H1 (cell line): ENCODE measurements around the gene TM4SF20. TPM values are rescaled to one million over a fixed set of nuclear protein-coding genes. Genes with fewer than 3 reads are reported as not detected.

Source experiments
- CTCF ChIA-PET: fragments of 300-600 bp; sonication (Branson Sonifier 250); formaldehyde crosslinking; loops from one replicate; lab custom pipeline; 2021; ENCODE audit not compliant: partially characterized antibody; lab: Charles Lee
- POLR2A ChIA-PET: fragments of 300-600 bp; sonication (Branson Sonifier 250); formaldehyde crosslinking; loops from one replicate; lab custom pipeline; 2021; ENCODE audit warnings: inconsistent platforms; ENCODE audit not compliant: partially characterized antibody; lab: Charles Lee
- DNase-seq, 2 experiments: peaks; one replicate each; pipeline versions ENCODE4 v3.0.0 to v3.0.0-alpha.2; 2010 to 2022; ENCODE audit warnings: low spot score in 2 of 2, low read depth in 1 of 2, mixed read lengths in 1 of 2
- FAIRE-seq: peaks from 2 replicates; lab custom pipeline; 2011; peaks lifted over from hg19 to GRCh38; lab: Jason Lieb, UNC
- H2AFZ ChIP-seq: 2 replicates; pipeline ENCODE4 v1.8.1; 2012; ENCODE audit warnings: low read length, inconsistent platforms
- H2AK5ac ChIP-seq: 2 replicates; pipeline ENCODE4 v1.6.1; 2013; ENCODE audit warnings: low read depth, low read length
- H2BK120ac ChIP-seq: replicated peaks from 2 replicates; pipeline ENCODE3; 2013; ENCODE audit warnings: low read depth, low read length, inconsistent platforms
- H2BK12ac ChIP-seq: 2 replicates; pipeline ENCODE4 v1.6.1; 2013; ENCODE audit warnings: low read depth, low read length
- H2BK15ac ChIP-seq: 2 replicates; pipeline ENCODE4 v1.6.1; 2013; ENCODE audit warnings: low read length
- H2BK20ac ChIP-seq: 2 replicates; pipeline ENCODE4 v1.6.1; 2013; ENCODE audit warnings: low read length
- H2BK5ac ChIP-seq: 2 replicates; pipeline ENCODE4 v1.6.1; 2013; ENCODE audit warnings: low read depth, low read length
- H3K14ac ChIP-seq: 2 replicates; pipeline ENCODE4 v1.6.1; 2013; ENCODE audit warnings: inconsistent platforms; ENCODE audit not compliant: insufficient read length
- H3K18ac ChIP-seq: 2 replicates; pipeline ENCODE4 v1.6.1; 2013; ENCODE audit warnings: low read length; ENCODE audit errors: extremely low read depth
- H3K23ac ChIP-seq: 2 replicates; pipeline ENCODE4 v1.6.1; 2013; ENCODE audit warnings: inconsistent platforms; ENCODE audit not compliant: insufficient read length
- H3K23me2 ChIP-seq: 2 replicates; pipeline ENCODE4 v1.6.1; 2013; ENCODE audit warnings: low read depth, low read length
- H3K27ac ChIP-seq: 2 replicates; pipeline ENCODE4 v1.6.1; 2011; ENCODE audit warnings: low read depth, low read length, inconsistent platforms
- H3K27me3 ChIP-seq, 4 experiments: replicated peaks in 1 of 4; 1 replicate in 1 of 4; 2 replicates in 3 of 4; pipeline versions ENCODE4 v1.6.1 to v1.8.1; 2011 to 2013; ENCODE audit warnings: low read length in 3 of 4, mild to moderate bottlenecking in 3 of 4, inconsistent platforms in 2 of 4, mixed read lengths in 2 of 4, moderate library complexity in 1 of 4; ENCODE audit not compliant: control insufficient read depth in 3 of 4, insufficient read depth in 3 of 4; ENCODE audit errors: extremely low read depth in 1 of 4
- H3K36me3 ChIP-seq, 4 experiments: 2 replicates each; pipeline versions ENCODE4 v1.6.1 to v1.8.1; 2011 to 2013; ENCODE audit warnings: mild to moderate bottlenecking in 4 of 4, low read length in 3 of 4, moderate library complexity in 2 of 4, control low read depth in 1 of 4, inconsistent platforms in 1 of 4; ENCODE audit not compliant: insufficient read depth in 4 of 4, control insufficient read depth in 2 of 4
- H3K4ac ChIP-seq: replicated peaks from 2 replicates; pipeline ENCODE3; 2013; ENCODE audit warnings: low read length, low read depth, mixed read lengths, inconsistent platforms; ENCODE audit not compliant: insufficient read length
- H3K4me1 ChIP-seq, 4 experiments: replicated peaks in 1 of 4; 1 replicate in 1 of 4; 2 replicates in 3 of 4; pipeline versions ENCODE4 v1.6.1 to v1.8.1; 2011 to 2013; ENCODE audit warnings: low read length in 3 of 4, inconsistent platforms in 2 of 4, mixed read lengths in 1 of 4; ENCODE audit not compliant: insufficient read depth in 4 of 4, control insufficient read depth in 3 of 4
- H3K4me2 ChIP-seq, 2 experiments: 2 replicates each; pipeline versions ENCODE4 v1.6.1 to v1.8.1; 2011 to 2013; ENCODE audit warnings: low read depth in 2 of 2, low read length in 2 of 2, control low read depth in 1 of 2, inconsistent platforms in 1 of 2, mild to moderate bottlenecking in 1 of 2; ENCODE audit not compliant: insufficient read depth in 1 of 2
- H3K4me3 ChIP-seq, 4 experiments: fragments of 200-600, 300-600 bp in 1 of 4; sonication (generic), shearing (Covaris generic), sonication (Bioruptor Twin) in 1 of 4; 2 replicates each; pipeline versions ENCODE4 v1.5.1 to v1.8.1; 2011 to 2016; ENCODE audit warnings: low read length in 4 of 4, low read depth in 3 of 4, control low read depth in 2 of 4, inconsistent platforms in 2 of 4, mild to moderate bottlenecking in 2 of 4, mixed read lengths in 1 of 4, moderate library complexity in 1 of 4; ENCODE audit not compliant: insufficient read depth in 2 of 4; ENCODE audit errors: extremely low read depth in 1 of 4
- H3K56ac ChIP-seq: replicated peaks from 2 replicates; pipeline ENCODE3; 2013; ENCODE audit warnings: low read depth, mild to moderate bottlenecking, mixed read lengths, low read length, inconsistent platforms; ENCODE audit not compliant: insufficient read length
- H3K79me1 ChIP-seq: 2 replicates; pipeline ENCODE4 v1.6.1; 2013; ENCODE audit warnings: low read depth, low read length, control low read depth
- H3K79me2 ChIP-seq, 2 experiments: 2 replicates each; pipeline versions ENCODE4 v1.6.1 to v1.8.1; 2012 to 2013; ENCODE audit warnings: low read length in 2 of 2, mild to moderate bottlenecking in 2 of 2, inconsistent platforms in 1 of 2; ENCODE audit not compliant: insufficient read depth in 2 of 2, control insufficient read depth in 1 of 2
- H3K9ac ChIP-seq, 4 experiments: replicated peaks in 1 of 4; 1 replicate in 1 of 4; 2 replicates in 3 of 4; pipeline versions ENCODE4 v1.6.1 to v1.8.1; 2011 to 2013; ENCODE audit warnings: low read depth in 3 of 4, low read length in 3 of 4, control low read depth in 2 of 4, mild to moderate bottlenecking in 2 of 4, moderate library complexity in 2 of 4, inconsistent platforms in 1 of 4; ENCODE audit errors: extremely low read depth in 1 of 4
- H3K9me3 ChIP-seq, 2 experiments: 2 replicates each; pipeline versions ENCODE4 v1.6.1 to v1.8.1; 2012 to 2013; ENCODE audit warnings: mild to moderate bottlenecking in 2 of 2, moderate library complexity in 2 of 2, control low read depth in 1 of 2, inconsistent platforms in 1 of 2, low read depth in 1 of 2, low read length in 1 of 2, mixed read lengths in 1 of 2; ENCODE audit not compliant: insufficient read depth in 2 of 2
- H4K20me1 ChIP-seq, 2 experiments: replicated peaks in 1 of 2; 2 replicates each; pipeline versions ENCODE3 to v1.8.1; 2011 to 2013; ENCODE audit warnings: inconsistent platforms in 2 of 2, low read length in 2 of 2, mild to moderate bottlenecking in 1 of 2; ENCODE audit not compliant: insufficient read depth in 2 of 2, control insufficient read depth in 1 of 2
- H4K5ac ChIP-seq: 2 replicates; pipeline ENCODE4 v1.6.1; 2013; ENCODE audit warnings: low read length, low read depth, mixed read lengths, inconsistent platforms; ENCODE audit not compliant: insufficient read length
- H4K8ac ChIP-seq: 2 replicates; pipeline ENCODE4 v1.8.0; 2013; ENCODE audit warnings: mild to moderate bottlenecking, moderate library complexity, low read length, inconsistent platforms; ENCODE audit not compliant: insufficient read depth; ENCODE audit errors: extremely low read depth
- H4K91ac ChIP-seq: replicated peaks from 2 replicates; pipeline ENCODE3; 2013; ENCODE audit warnings: low read length, mixed read lengths, inconsistent platforms; ENCODE audit not compliant: insufficient read length
- ATF2 ChIP-seq: IDR thresholded peaks from 2 replicates; pipeline ENCODE4 v1.6.1; 2012; ENCODE audit warnings: low read length, inconsistent platforms
- BACH1 ChIP-seq: IDR thresholded peaks from 2 replicates; pipeline ENCODE4 v1.6.1; 2012; ENCODE audit warnings: low read length, improper control_type of control experiment
- BCL11A ChIP-seq, 2 experiments: IDR thresholded peaks; one replicate each; pipeline ENCODE4 v1.6.1; 2011; ENCODE audit warnings: low read depth in 2 of 2, low read length in 2 of 2, mild to moderate bottlenecking in 2 of 2
- GTF2F1 ChIP-seq: IDR thresholded peaks from 2 replicates; pipeline ENCODE4 v1.6.1; 2012; ENCODE audit warnings: low read depth, low read length, improper control_type of control experiment, borderline replicate concordance
- HDAC2 ChIP-seq, 2 experiments: fragments of 300-600 bp in 1 of 2; sonication (generic) in 1 of 2; IDR thresholded peaks; 2 replicates each; pipeline ENCODE4 v1.6.1; 2011 to 2012; ENCODE audit warnings: low read depth in 2 of 2, low read length in 2 of 2, mild to moderate bottlenecking in 2 of 2, moderate library complexity in 2 of 2, borderline replicate concordance in 1 of 2, inconsistent platforms in 1 of 2
- JUND ChIP-seq: IDR thresholded peaks from 2 replicates; pipeline ENCODE4 v1.6.1; 2011; ENCODE audit warnings: mild to moderate bottlenecking, improper control_type of control experiment, low read length
- RFX5 ChIP-seq: IDR thresholded peaks from 2 replicates; pipeline ENCODE4 v1.6.1; 2011; ENCODE audit warnings: low read depth, low read length, improper control_type of control experiment, borderline replicate concordance
- SIN3A ChIP-seq, 2 experiments: IDR thresholded peaks in 1 of 2; conservative IDR thresholded peaks in 1 of 2; 2 replicates each; pipeline ENCODE4 v1.6.1; 2011 to 2012; ENCODE audit warnings: low read length in 2 of 2, improper control_type of control experiment in 1 of 2, low read depth in 1 of 2, mild to moderate bottlenecking in 1 of 2
- SRF ChIP-seq: IDR thresholded peaks from 2 replicates; pipeline ENCODE4 v1.6.1; 2011; ENCODE audit warnings: mild to moderate bottlenecking, low read depth, low read length, moderate library complexity
- WGBS, 2 experiments: shearing (Covaris generic) in 1 of 2; methylation state at CpG; one replicate each; pipeline versions ENCODE4 v1.1.6 to v1.1.7; 2013 to 2015; ENCODE audit warnings: low lambda C conversion rate in 2 of 2, mixed read lengths in 2 of 2, inconsistent platforms in 1 of 2, low coverage in 1 of 2, missing lambda C conversion rate in 1 of 2; ENCODE audit not compliant: insufficient replicate concordance in 2 of 2, insufficient coverage in 1 of 2, insufficient read length in 1 of 2; ENCODE audit errors: extremely low coverage in 1 of 2, missing lambda C conversion rate in 1 of 2; 5-methylcytosine and 5-hydroxymethylcytosine counted together
- polyA plus RNA-seq, 7 experiments: library from polyadenylated mRNA; depleted of rRNA in 3 of 7; stranded (reverse) in 5 of 7; unstranded in 2 of 7; fragments of >200 nt in 5 of 7; fragments of 200-250 nt in 2 of 7; gene quantifications; 1 replicate in 5 of 7; 2 replicates in 1 of 7; 4 replicates in 1 of 7; pipeline versions ENCODE4 v1.2.1 to v1.2.3, GENCODE V29; 2011 to 2013; ENCODE audit warnings: missing spikeins in 2 of 7, mixed read lengths in 2 of 7
- total RNA-seq: library from RNA; stranded (reverse); fragmentation: NEBNext Ultra II Directional; extraction: Animal tissue kit (Norgen Biotek cat#: 25700); gene quantifications from 2 replicates; pipeline ENCODE4 v1.2.1, GENCODE V29; 2021

TM4SF20 gene
- total and polyA plus RNA-seq, 2 of the 8 experiments (the other 6 are each of a cell fraction or from before 2014, with no cell fraction given) = not detected

GRCh38 chr2:227376656-227377396 is 2.3 kb downstream of the TM4SF20 start:
- H3K4ac ChIP-seq = no peak overlapping the region
- H3K18ac ChIP-seq = no peak overlapping the region
- no peaks in the 10 kb centered on the region for H4K20me1 ChIP-seq
- ChIA-PET CTCF (interaction anchor here (0.8 to 8.4 kb wide), 7 partner anchors 10 to 488 kb away, joined by 3 to 66 read pairs (median 11); partner anchors contain the start of gene SCYGR1), POLR2A (no interaction called here)
- H4K8ac ChIP-seq = no peak overlapping the region
- H3K14ac ChIP-seq = no peak overlapping the region
- no peak overlapping the region for H4K5ac ChIP-seq
- peak; percentile 90 for FAIRE-seq
- no peak overlapping the region for H3K4me2 ChIP-seq
- no peak overlapping the region for H2BK5ac ChIP-seq
- H3K9me3 ChIP-seq = no peaks in the 10 kb centered on the region
- H2AFZ ChIP-seq = peak overlapping the region; percentile 64; the same call in 1 of the 2 replicates
- TF ChIP-seq GTF2F1 (no peak), HDAC2 (IDR thresholded peaks at IDR 0.05; ENCODE audit: borderline replicate concordance in 1 of 2, low read depth in 2 of 2, low read length in 2 of 2) (no peak), SIN3A (conservative IDR thresholded peaks at IDR 0.05 in 1 of 2, IDR thresholded peaks at IDR 0.05 in 1 of 2; ENCODE audit: low read depth in 1 of 2, low read length in 2 of 2) (no peak), RFX5 (no peak), BCL11A (IDR thresholded peaks at IDR 0.05; ENCODE audit: low read depth in 2 of 2, low read length in 2 of 2) (no peak), JUND (no peak), SRF (no peak), ATF2 (no peak), BACH1 (no peak)
- no peak overlapping the region for H3K56ac ChIP-seq
- no peaks in the 10 kb centered on the region for H3K79me2 ChIP-seq
- H3K4me1 ChIP-seq = peaks cover 0 to 6% (median 0%) of the 10 kb centered on the region in 4 experiments; a peak in 1 of 7 replicates
- no peak overlapping the region for H3K27ac ChIP-seq
- no peak overlapping the region for H3K4me3 ChIP-seq
- WGBS, 2 experiments = 85% methylated on average over 9 of the region's 9 CpGs; no CpG with 5 or more reads in 1 of the 2 experiments
- no peak overlapping the region for H4K91ac ChIP-seq
- no peak overlapping the region for H2BK20ac ChIP-seq
- no peaks in the 10 kb centered on the region for H3K79me1 ChIP-seq
- peaks cover 0 to 2% (median 0%) of the 10 kb centered on the region in 4 experiments; a peak in 1 of 7 replicates for H3K27me3 ChIP-seq
- no peaks in the 10 kb centered on the region for H3K36me3 ChIP-seq
- no peak overlapping the region for H2BK15ac ChIP-seq
- no peak overlapping the region for H3K23ac ChIP-seq
- no peak overlapping the region for H2BK12ac ChIP-seq
- no peak for DNase-seq
- H3K9ac ChIP-seq = no peak overlapping the region
- H2AK5ac ChIP-seq = no peak overlapping the region
- no peak overlapping the region for H2BK120ac ChIP-seq
- H3K23me2 ChIP-seq = peaks cover 2% of the 10 kb centered on the region; the same call in 1 of the 2 replicates
